Endothelial cell of umbilical vein (primary cell): ENCODE data around the gene SAXO1. TPM values are rescaled to one million over a fixed set of nuclear protein-coding genes. Genes with fewer than 3 reads are reported as not detected.

Experiments used
- BruUV-seq: library from RNA; stranded (reverse); fragments of 400-500 nt; replicated peaks from 2 replicates; lab custom pipeline; 2021; lab: Mats Ljungman, UMichigan
- CTCF ChIA-PET: fragments of 300-600, 350-600 bp; sonication (Branson Sonifier 250); formaldehyde crosslinking; loops from one replicate; lab custom pipeline; 2021; ENCODE audit warnings: antibody characterized with exemption, inconsistent platforms; lab: Charles Lee
- POLR2A ChIA-PET: fragments of 300-600, 350-600 bp; sonication (Branson Sonifier 250); formaldehyde crosslinking; loops from one replicate; lab custom pipeline; 2021; ENCODE audit warnings: antibody characterized with exemption, inconsistent platforms; lab: Charles Lee
- DNase-seq: peaks from one replicate; pipeline ENCODE4 v3.0.0-alpha.2; 2011; ENCODE audit warnings: low read depth, low spot score
- FAIRE-seq: peaks from 2 replicates; lab custom pipeline; 2011; peaks lifted over from hg19 to GRCh38; lab: Jason Lieb, UNC
- H2AFZ ChIP-seq: 2 replicates; pipeline ENCODE4 v1.6.0; 2012; ENCODE audit warnings: low read depth, low read length, control low read depth, inconsistent platforms
- H3K27ac ChIP-seq: 2 replicates; pipeline ENCODE4 v1.5.1; 2011; ENCODE audit warnings: low read depth, mild to moderate bottlenecking, control low read depth, low read length, moderate library complexity; ENCODE audit not compliant: insufficient read depth
- H3K27me3 ChIP-seq, 2 experiments: 2 replicates each; pipeline versions ENCODE4 v1.6.0 to v1.6.1; 2011; ENCODE audit warnings: low read length in 2 of 2, mixed read lengths in 1 of 2; ENCODE audit not compliant: control insufficient read depth in 2 of 2, insufficient read depth in 2 of 2
- H3K36me3 ChIP-seq, 2 experiments: 2 replicates in 1 of 2; 3 replicates in 1 of 2; pipeline ENCODE4 v1.5.1; 2011; ENCODE audit warnings: low read length in 2 of 2, mild to moderate bottlenecking in 1 of 2, moderate library complexity in 1 of 2; ENCODE audit not compliant: control insufficient read depth in 2 of 2, insufficient read depth in 2 of 2; ENCODE audit errors: extremely low read depth in 1 of 2
- H3K4me1 ChIP-seq: 3 replicates; pipeline ENCODE4 v1.5.1; 2011; ENCODE audit warnings: mild to moderate bottlenecking, low read length; ENCODE audit not compliant: control insufficient read depth, insufficient read depth; ENCODE audit errors: extremely low read depth
- H3K4me2 ChIP-seq: 2 replicates; pipeline ENCODE4 v1.6.1; 2011; ENCODE audit warnings: low read length, control low read depth, mixed read lengths; ENCODE audit not compliant: insufficient read depth
- H3K4me3 ChIP-seq, 3 experiments: fragments of 200-600 bp in 1 of 3; sonication (generic), shearing (Covaris generic) in 1 of 3; replicated peaks in 1 of 3; 2 replicates each; pipeline ENCODE4 v1.5.1; 2011 to 2016; ENCODE audit warnings: control low read depth in 3 of 3, low read length in 3 of 3, mild to moderate bottlenecking in 2 of 3, inconsistent platforms in 1 of 3, low read depth in 1 of 3, moderate library complexity in 1 of 3; ENCODE audit not compliant: insufficient read depth in 1 of 3
- H3K79me2 ChIP-seq: 2 replicates; pipeline ENCODE4 v1.6.0; 2012; ENCODE audit warnings: low read length, inconsistent platforms; ENCODE audit not compliant: control insufficient read depth, insufficient read depth
- H3K9ac ChIP-seq: replicated peaks from 2 replicates; pipeline ENCODE3; 2011; ENCODE audit warnings: low read length, control low read depth; ENCODE audit not compliant: insufficient read depth; ENCODE audit errors: extremely low read depth
- H3K9me1 ChIP-seq: replicated peaks from 3 replicates; pipeline ENCODE4 v1.6.0; 2011; ENCODE audit warnings: mild to moderate bottlenecking, low read length; ENCODE audit not compliant: control insufficient read depth, insufficient read depth; ENCODE audit errors: extremely low read depth
- H3K9me3 ChIP-seq: replicated peaks from 2 replicates; pipeline ENCODE4 v1.5.1; 2012; ENCODE audit warnings: low read length, inconsistent platforms; ENCODE audit not compliant: control insufficient read depth, insufficient read depth
- H4K20me1 ChIP-seq: replicated peaks from 2 replicates; pipeline ENCODE3; 2011; ENCODE audit warnings: mild to moderate bottlenecking, low read length; ENCODE audit not compliant: control insufficient read depth, insufficient read depth; ENCODE audit errors: extremely low read depth
- CTCF ChIP-seq, 2 donors: IDR thresholded peaks; 1 replicate in 1 of 2; 2 replicates in 1 of 2; pipeline ENCODE4 v1.5.1; 2011; ENCODE audit warnings: low read length in 2 of 2, mild to moderate bottlenecking in 2 of 2, moderate library complexity in 2 of 2, control low read depth in 1 of 2, inconsistent platforms in 1 of 2, low read depth in 1 of 2; ENCODE audit not compliant: insufficient read depth in 1 of 2; ENCODE audit errors: extremely low read depth in 1 of 2
- EZH2 ChIP-seq: IDR thresholded peaks from 2 replicates; pipeline ENCODE4 v1.6.1; 2012; ENCODE audit warnings: borderline replicate concordance, low read depth, mild to moderate bottlenecking, moderate library complexity, low read length, inconsistent platforms; ENCODE audit not compliant: severe bottlenecking
- FOS ChIP-seq: IDR thresholded peaks from 2 replicates; pipeline ENCODE4 v1.6.1; 2011; ENCODE audit warnings: mild to moderate bottlenecking, low read length, moderate library complexity, borderline replicate concordance; ENCODE audit not compliant: insufficient read depth
- GATA2 ChIP-seq: IDR thresholded peaks from 2 replicates; pipeline ENCODE4 v1.7.0; 2011; ENCODE audit warnings: low read depth, mild to moderate bottlenecking, moderate library complexity, mixed read lengths, low read length; ENCODE audit not compliant: insufficient read length, insufficient read depth
- JUN ChIP-seq: IDR thresholded peaks from 2 replicates; pipeline ENCODE4 v1.6.1; 2011; ENCODE audit warnings: borderline replicate concordance, low read depth; ENCODE audit not compliant: insufficient read length, insufficient read depth
- MAX ChIP-seq: IDR thresholded peaks from 2 replicates; pipeline ENCODE4 v1.6.1; 2011; ENCODE audit not compliant: insufficient read depth, insufficient read length
- MYC ChIP-seq: IDR thresholded peaks from one replicate; pipeline ENCODE4 v1.6.1; 2011; ENCODE audit warnings: mild to moderate bottlenecking, low read depth, low read length
- POLR2A ChIP-seq: IDR thresholded peaks from 2 replicates; pipeline ENCODE4 v1.6.1; 2012; ENCODE audit warnings: low read depth, mild to moderate bottlenecking, control low read depth, low read length
- POLR2AphosphoS5 ChIP-seq: IDR thresholded peaks from 2 replicates; pipeline ENCODE4 v1.6.1; 2012; ENCODE audit warnings: low read depth, mild to moderate bottlenecking, control low read depth, low read length, moderate library complexity; ENCODE audit not compliant: insufficient read depth
- dilution Hi-C: fragments of 300-500 bp; cut with MboI; formaldehyde crosslinking; loops from one replicate; pipeline ENCODE4 v1.15.0; 2019; ENCODE audit warnings: low sequenced_read_pairs; ENCODE audit not compliant: extremely low pct_ligation_motif_present
- intact Hi-C: fragments of 100-400 bp; cut with micrococcal nuclease; formaldehyde crosslinking; loops from one replicate; pipeline ENCODE4 v1.10.0; 2022
- polyA plus RNA-seq, 4 experiments: library from polyadenylated mRNA; depleted of rRNA in 3 of 4; stranded (reverse) in 3 of 4; unstranded in 1 of 4; fragments of >200 nt; gene quantifications; 2 replicates each; pipeline versions ENCODE4 v1.2.1 to v1.2.3, GENCODE V29; 2011 to 2012; ENCODE audit warnings: missing spikeins in 1 of 4
- total RNA-seq: library from RNA; stranded (reverse); gene quantifications from 2 replicates; pipeline ENCODE4 v1.2.3, GENCODE V29; 2021

SAXO1 gene
- total and polyA plus RNA-seq, 2 donors (not counting 3 experiments of a cell fraction or from before 2014, with no cell fraction given): not detected

GRCh38 chr9:18910435-18910834 lies 122.6 kb downstream of the SAXO1 start:
- H3K9me1 ChIP-seq: no peaks in the 10 kb centered on the region
- no TSS peak for BruUV-seq
- no peaks in the 10 kb centered on the region for H3K79me2 ChIP-seq
- H4K20me1 ChIP-seq: no peaks in the 10 kb centered on the region
- dilution Hi-C loops (no loop called here), intact Hi-C loops (no loop called here)
- no peaks in the 10 kb centered on the region for H3K4me1 ChIP-seq
- no peaks in the 10 kb centered on the region for H3K9me3 ChIP-seq
- no peaks in the 10 kb centered on the region for H3K27me3 ChIP-seq
- TF ChIP-seq GATA2 (no peak), JUN (no peak), EZH2 (no peak), MAX (no peak), FOS (no peak), MYC (no peak), CTCF (IDR thresholded peaks at IDR 0.05; ENCODE audit: extremely low read depth in 1 of 2, insufficient read depth in 1 of 2, low read depth in 1 of 2, low read length in 2 of 2) (no peak), POLR2A (no peak), POLR2AphosphoS5 (no peak)
- no peak overlapping the region for H3K9ac ChIP-seq
- no peak overlapping the region for H3K4me2 ChIP-seq
- H2AFZ ChIP-seq: no peak overlapping the region
- DNase-seq (no peak), FAIRE-seq (no peak)
- no peak overlapping the region for H3K27ac ChIP-seq
- POLR2A ChIA-PET: no interaction called here
- CTCF ChIA-PET: no interaction called here
- no peak overlapping the region for H3K4me3 ChIP-seq
- peaks cover 0 to 2% of the 10 kb centered on the region in 2 experiments for H3K36me3 ChIP-seq
